HL-60 (cell line): ENCODE measurements around the gene LRRC75B.

Experiments used
- DNase-seq, 2 experiments: peaks; one replicate each; pipeline ENCODE4 v3.0.0-alpha.2; 2010 to 2020; ENCODE audit warnings: low read depth in 1 of 2, low spot score in 1 of 2
- H3K27ac ChIP-seq: fragments of 250-450 bp; sonication (Bioruptor Pico); replicated peaks from 2 replicates; pipeline ENCODE4 v1.5.1; 2020; ENCODE audit warnings: mild to moderate bottlenecking, moderate library complexity
- H3K27me3 ChIP-seq: fragments of 250-450 bp; sonication (Bioruptor Pico); 2 replicates; pipeline ENCODE4 v1.5.1; 2021; ENCODE audit warnings: mild to moderate bottlenecking, moderate library complexity; ENCODE audit not compliant: insufficient read depth, poor library complexity, severe bottlenecking
- H3K4me3 ChIP-seq: replicated peaks from 2 replicates; pipeline ENCODE4 v1.5.1; 2011; ENCODE audit warnings: mild to moderate bottlenecking, control low read depth, low read length; ENCODE audit not compliant: insufficient read depth
- CTCF ChIP-seq: IDR thresholded peaks from one replicate; pipeline ENCODE4 v1.5.1; 2011; ENCODE audit warnings: low read length, control low read depth, inconsistent platforms; ENCODE audit not compliant: insufficient read depth
- GABPA ChIP-seq: IDR thresholded peaks from 2 replicates; pipeline ENCODE4 v1.6.1; 2012; ENCODE audit warnings: low read depth
- POLR2AphosphoS5 ChIP-seq: IDR thresholded peaks from 2 replicates; pipeline ENCODE4 v1.6.1; 2012; ENCODE audit warnings: low read depth
- SPI1 ChIP-seq: IDR thresholded peaks from 2 replicates; pipeline ENCODE4 v1.6.1; 2012; ENCODE audit warnings: low read depth, mild to moderate bottlenecking, borderline replicate concordance
- TF ChIP-seq, protein P1 (sequence below): IDR thresholded peaks from 2 replicates; pipeline ENCODE4 v1.6.1; 2012; ENCODE audit warnings: low read depth; ENCODE audit not compliant: insufficient replicate concordance

Gene LRRC75B

DNA sequence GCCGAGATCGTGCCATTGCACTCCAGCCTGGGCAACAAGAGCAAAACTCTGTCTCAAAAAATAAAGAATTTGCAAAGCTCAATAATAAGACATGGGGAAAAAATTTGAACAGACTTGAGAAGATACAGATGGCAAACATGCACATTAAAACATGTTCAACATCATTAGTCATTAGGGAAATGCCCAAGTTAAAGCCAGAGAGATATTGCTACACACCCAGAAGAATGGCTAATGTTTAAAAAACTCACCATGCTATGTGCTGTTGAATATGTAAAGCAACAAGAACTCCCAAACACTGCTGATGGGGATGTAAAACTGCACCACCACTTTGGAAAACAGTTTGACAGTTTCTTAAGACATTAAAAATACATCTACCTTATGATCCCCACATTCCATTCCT lies 12.6 kb downstream of the LRRC75B start:
- no peak overlapping the region for H3K27ac ChIP-seq
- no peak for DNase-seq
- TF ChIP-seq, protein P1, sequence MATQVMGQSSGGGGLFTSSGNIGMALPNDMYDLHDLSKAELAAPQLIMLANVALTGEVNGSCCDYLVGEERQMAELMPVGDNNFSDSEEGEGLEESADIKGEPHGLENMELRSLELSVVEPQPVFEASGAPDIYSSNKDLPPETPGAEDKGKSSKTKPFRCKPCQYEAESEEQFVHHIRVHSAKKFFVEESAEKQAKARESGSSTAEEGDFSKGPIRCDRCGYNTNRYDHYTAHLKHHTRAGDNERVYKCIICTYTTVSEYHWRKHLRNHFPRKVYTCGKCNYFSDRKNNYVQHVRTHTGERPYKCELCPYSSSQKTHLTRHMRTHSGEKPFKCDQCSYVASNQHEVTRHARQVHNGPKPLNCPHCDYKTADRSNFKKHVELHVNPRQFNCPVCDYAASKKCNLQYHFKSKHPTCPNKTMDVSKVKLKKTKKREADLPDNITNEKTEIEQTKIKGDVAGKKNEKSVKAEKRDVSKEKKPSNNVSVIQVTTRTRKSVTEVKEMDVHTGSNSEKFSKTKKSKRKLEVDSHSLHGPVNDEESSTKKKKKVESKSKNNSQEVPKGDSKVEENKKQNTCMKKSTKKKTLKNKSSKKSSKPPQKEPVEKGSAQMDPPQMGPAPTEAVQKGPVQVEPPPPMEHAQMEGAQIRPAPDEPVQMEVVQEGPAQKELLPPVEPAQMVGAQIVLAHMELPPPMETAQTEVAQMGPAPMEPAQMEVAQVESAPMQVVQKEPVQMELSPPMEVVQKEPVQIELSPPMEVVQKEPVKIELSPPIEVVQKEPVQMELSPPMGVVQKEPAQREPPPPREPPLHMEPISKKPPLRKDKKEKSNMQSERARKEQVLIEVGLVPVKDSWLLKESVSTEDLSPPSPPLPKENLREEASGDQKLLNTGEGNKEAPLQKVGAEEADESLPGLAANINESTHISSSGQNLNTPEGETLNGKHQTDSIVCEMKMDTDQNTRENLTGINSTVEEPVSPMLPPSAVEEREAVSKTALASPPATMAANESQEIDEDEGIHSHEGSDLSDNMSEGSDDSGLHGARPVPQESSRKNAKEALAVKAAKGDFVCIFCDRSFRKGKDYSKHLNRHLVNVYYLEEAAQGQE, result no peak
- TF ChIP-seq POLR2AphosphoS5, result no peak
- TF ChIP-seq CTCF, result no peak
- TF ChIP-seq SPI1, result no peak
- no peak for TF ChIP-seq GABPA
- H3K4me3 ChIP-seq, result no peak overlapping the region
- H3K27me3 ChIP-seq, result no peaks in the 10 kb centered on the region

GRCh38 chr22:24579258-24579601 lies 13.6 kb downstream of the LRRC75B start:
- Histone ChIP-seq H3K27me3 (no peaks in the 10 kb centered on the region), H3K27ac (no peak overlapping the region), H3K4me3 (no peak overlapping the region)
- TF ChIP-seq SPI1, result no peak
- no peak for DNase-seq

DNA sequence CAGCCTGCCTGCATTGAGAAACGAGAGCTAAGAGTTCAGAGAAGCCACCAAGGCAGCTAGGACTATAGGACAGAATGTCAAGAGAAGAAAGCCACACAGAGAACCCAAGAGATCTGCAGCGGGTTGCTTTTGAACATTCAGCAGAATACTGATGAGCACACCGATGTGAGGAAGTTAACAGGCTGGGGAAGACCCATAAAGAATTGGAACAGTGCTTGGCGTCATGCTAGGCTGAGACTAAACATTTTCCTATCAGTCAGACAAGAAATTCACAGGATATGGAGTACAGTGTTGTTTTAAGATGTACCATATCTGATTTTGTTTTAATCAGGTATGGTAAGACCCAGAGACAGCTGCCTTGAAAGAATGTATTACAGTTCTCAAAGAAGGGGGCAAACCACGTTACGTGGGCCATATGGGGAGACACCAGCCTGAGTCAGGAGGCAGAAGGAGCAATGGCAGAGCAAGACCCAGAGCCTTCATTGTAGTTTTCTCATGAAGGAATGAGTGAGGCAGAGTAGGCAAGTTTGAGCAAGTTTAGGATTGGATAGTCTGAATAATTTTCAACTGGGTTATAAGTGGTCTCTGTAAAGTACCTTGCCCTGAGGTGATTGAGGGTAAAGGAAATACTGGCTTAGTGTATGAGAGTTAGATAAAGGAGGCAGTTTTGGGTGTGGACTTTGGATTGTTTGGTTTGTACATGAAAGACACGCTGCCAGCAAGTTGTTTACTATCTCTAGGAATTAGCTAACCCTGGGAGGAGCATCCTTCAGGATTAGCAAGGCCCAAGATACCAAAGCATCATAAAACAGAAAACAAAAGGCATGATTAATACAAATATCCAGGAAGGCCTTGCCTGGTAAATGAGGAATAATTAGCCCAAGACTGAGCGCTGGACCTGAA lies 14.3 kb downstream of the LRRC75B start:
- no peaks in the 10 kb centered on the region for H3K27me3 ChIP-seq
- no peak for DNase-seq
- H3K27ac ChIP-seq, result no peak overlapping the region

GRCh38 chr22:24576778-24577177 lies 16.1 kb downstream of the LRRC75B start:
- TF ChIP-seq, protein P1, result no peak
- TF ChIP-seq POLR2AphosphoS5 (no peak), GABPA (no peak), SPI1 (no peak), CTCF (no peak)
- Histone ChIP-seq H3K4me3 (no peak overlapping the region), H3K27me3 (no peaks in the 10 kb centered on the region), H3K27ac (no peak overlapping the region)
- DNase-seq, result no peak

More for the DNA sequence above, 14.3 kb downstream of the LRRC75B start:
- TF ChIP-seq POLR2AphosphoS5 (peak; percentile 32; the same call in 1 of the 2 replicates), CTCF (no peak)
- H3K4me3 ChIP-seq, result no peak overlapping the region
